ENCODE measurements around the gene SLC19A1.

SLC19A1 gene

GRCh38 chr21:45492765-45493164, 49.5 kb downstream of the SLC19A1 start:
- DNase-seq (ENCODE audit: low read depth) = no peak

- DNase-seq (ENCODE audit: low read depth) = no peak
Observed at GRCh38 chr21:45491623-45492022, 50.6 kb downstream of the SLC19A1 start.

- no peak for DNase-seq (ENCODE audit: low read depth)
Observed at GRCh38 chr21:45491056-45491455, 51.2 kb downstream of the SLC19A1 start.

- DNase-seq (ENCODE audit: low read depth) = no peak
Observed at GRCh38 chr21:45490049-45490731, 52.0 kb downstream of the SLC19A1 start.

GRCh38 chr21:45489722-45489982, 52.6 kb downstream of the SLC19A1 start:
- no peak for DNase-seq (ENCODE audit: low read depth)

- DNase-seq (ENCODE audit: low read depth) = no peak
Observed at GRCh38 chr21:45488931-45489721, 53.1 kb downstream of the SLC19A1 start.

GRCh38 chr21:45487891-45488600, 54.2 kb downstream of the SLC19A1 start:
- DNase-seq (ENCODE audit: low read depth) = no peak

- DNase-seq (ENCODE audit: low read depth) = no peak
Observed at GRCh38 chr21:45487161-45487806, 55.0 kb downstream of the SLC19A1 start.

GRCh38 chr21:45486443-45487160, 55.6 kb downstream of the SLC19A1 start:
- no peak for DNase-seq (ENCODE audit: low read depth)

GRCh38 chr21:45485686-45486442, 56.4 kb downstream of the SLC19A1 start:
- no peak for DNase-seq (ENCODE audit: low read depth)

- no peak for DNase-seq (ENCODE audit: low read depth)
Observed at GRCh38 chr21:45484318-45484717, 57.9 kb downstream of the SLC19A1 start.

GRCh38 chr21:45482899-45483821, 59.1 kb downstream of the SLC19A1 start:
- peak; percentile 33 for DNase-seq (ENCODE audit: low read depth)

GRCh38 chr21:45481977-45482898, 60.0 kb downstream of the SLC19A1 start:
- DNase-seq (ENCODE audit: low read depth) = no peak

- no peak for DNase-seq (ENCODE audit: low read depth)
Observed at GRCh38 chr21:45481566-45481965, 60.7 kb downstream of the SLC19A1 start.

- DNase-seq (ENCODE audit: low read depth) = no peak
Observed at GRCh38 chr21:45480701-45481500, 61.3 kb downstream of the SLC19A1 start.

GRCh38 chr21:45479691-45480675, 62.3 kb downstream of the SLC19A1 start:
- peak; percentile 18 for DNase-seq (ENCODE audit: low read depth)
